ENCODE measurements around the gene SLC24A3.

The SLC24A3 gene

GRCh38 chr20:19320005-19320404, 107.6 kb downstream of the SLC24A3 start:
- DNase-seq (ENCODE audit: extremely low read depth, low read depth) = no peak
- no peak overlapping the region for H3K4me3 ChIP-seq (replicated peaks; ENCODE audit: low read depth, low read length)

GRCh38 chr20:19321176-19321575, 108.7 kb downstream of the SLC24A3 start:
- no peak for DNase-seq (ENCODE audit: extremely low read depth, low read depth)
- H3K4me3 ChIP-seq (replicated peaks; ENCODE audit: low read depth, low read length) = no peak overlapping the region
- TF ChIP-seq CTCF (IDR thresholded peaks at IDR 0.05; ENCODE audit: low read depth, low read length, missing control alignments) = no peak

More at GRCh38 chr20:19320005-19320404, 107.6 kb downstream of the SLC24A3 start:
- no peak for TF ChIP-seq CTCF (IDR thresholded peaks at IDR 0.05; ENCODE audit: low read depth, low read length, missing control alignments)

- DNase-seq (ENCODE audit: extremely low read depth, low read depth) = no peak
- TF ChIP-seq CTCF (IDR thresholded peaks at IDR 0.05; ENCODE audit: low read depth, low read length, missing control alignments) = no peak
- no peak overlapping the region for H3K4me3 ChIP-seq (replicated peaks; ENCODE audit: low read depth, low read length)
Measured at GRCh38 chr20:19322061-19322985, 109.9 kb downstream of the SLC24A3 start.

- no peak overlapping the region for H3K4me3 ChIP-seq (replicated peaks; ENCODE audit: low read depth, low read length)
- TF ChIP-seq CTCF (IDR thresholded peaks at IDR 0.05; ENCODE audit: low read depth, low read length, missing control alignments) = no peak
- no peak for DNase-seq (ENCODE audit: extremely low read depth, low read depth)
Measured at GRCh38 chr20:19327401-19327800, 115.0 kb downstream of the SLC24A3 start.

GRCh38 chr20:19328676-19329075, 116.2 kb downstream of the SLC24A3 start:
- no peak for DNase-seq (ENCODE audit: extremely low read depth, low read depth)
- TF ChIP-seq CTCF (IDR thresholded peaks at IDR 0.05; ENCODE audit: low read depth, low read length, missing control alignments) = no peak
- no peak overlapping the region for H3K4me3 ChIP-seq (replicated peaks; ENCODE audit: low read depth, low read length)

GRCh38 chr20:19330038-19330437, 117.6 kb downstream of the SLC24A3 start:
- TF ChIP-seq CTCF (IDR thresholded peaks at IDR 0.05; ENCODE audit: low read depth, low read length, missing control alignments) = no peak
- H3K4me3 ChIP-seq (replicated peaks; ENCODE audit: low read depth, low read length) = no peak overlapping the region
- DNase-seq (ENCODE audit: extremely low read depth, low read depth) = no peak
